ENCODE measurements around the gene GALNT2.

GALNT2 gene

GRCh38 chr1:230066466-230067404 lies at the start of gene GALNT2:
Gene GALNT2 (plus strand): TSS chr1:230067238. CDS start chr1:230067281, 43 bp downstream.
- Histone ChIP-seq H4K20me1 (ENCODE audit: insufficient read depth, low read length) (peaks cover 44% of the 10 kb centered on the region), H3K4me2 (ENCODE audit: insufficient read depth, low read length) (peak within 1 kb of the TSS; percentile 95), H3K9me3 (ENCODE audit: insufficient read depth, low read length, severe bottlenecking) (no peaks in the 10 kb centered on the region), H2AFZ (ENCODE audit: low read depth, low read length) (peak within 1 kb of the TSS; percentile 92), H3K4me3 (ENCODE audit: low read depth in 1 of 2, low read length in 2 of 2) (peak within 1 kb of the TSS; percentile 79), H3K4me1 (ENCODE audit: insufficient read depth, low read length) (peaks cover 41% of the 10 kb centered on the region), H3K27ac (ENCODE audit: low read length) (peak within 1 kb of the TSS; percentile 92), H3K9ac (ENCODE audit: low read depth, low read length) (peak within 1 kb of the TSS; percentile 93), H3K27me3 (ENCODE audit: insufficient read depth, low read length, poor library complexity) (no peaks in the 10 kb centered on the region), H3K36me3 (ENCODE audit: insufficient read depth, low read length) (peaks cover 26% of the 10 kb centered on the region; the same call in 1 of the 2 replicates), H3K79me2 (ENCODE audit: insufficient read depth, low read length) (peaks cover 50% of the 10 kb centered on the region)
- ATAC-seq (ENCODE audit: insufficient read depth, low read depth) (peak; percentile 82), DNase-seq (peak; percentile 95)
- no peak for TF ChIP-seq EZH2 (IDR thresholded peaks at IDR 0.05; ENCODE audit: borderline replicate concordance, low read depth, low read length, severe bottlenecking)
- no peak for TF ChIP-seq CTCF (IDR thresholded peaks at IDR 0.05; ENCODE audit: borderline replicate concordance, extremely low read depth, low read length, poor library complexity, severe bottlenecking)

GRCh38 chr1:230020451-230020850 lies 46.6 kb upstream of the GALNT2 start:
- Histone ChIP-seq H3K9ac (ENCODE audit: low read depth, low read length) (no peak overlapping the region), H3K9me3 (ENCODE audit: insufficient read depth, low read length, severe bottlenecking) (no peaks in the 10 kb centered on the region), H4K20me1 (ENCODE audit: insufficient read depth, low read length) (no peaks in the 10 kb centered on the region), H2AFZ (ENCODE audit: low read depth, low read length) (no peak overlapping the region), H3K4me2 (ENCODE audit: insufficient read depth, low read length) (no peak overlapping the region), H3K27ac (ENCODE audit: low read length) (no peak overlapping the region), H3K4me3 (ENCODE audit: low read depth in 1 of 2, low read length in 2 of 2) (no peak overlapping the region), H3K27me3 (ENCODE audit: insufficient read depth, low read length, poor library complexity) (no peaks in the 10 kb centered on the region), H3K36me3 (ENCODE audit: insufficient read depth, low read length) (no peaks in the 10 kb centered on the region), H3K4me1 (ENCODE audit: insufficient read depth, low read length) (no peaks in the 10 kb centered on the region), H3K79me2 (ENCODE audit: insufficient read depth, low read length) (no peaks in the 10 kb centered on the region)
- no peak for DNase-seq
- no peak for TF ChIP-seq CTCF (IDR thresholded peaks at IDR 0.05; ENCODE audit: borderline replicate concordance, extremely low read depth, low read length, poor library complexity, severe bottlenecking)
- no peak for TF ChIP-seq EZH2 (IDR thresholded peaks at IDR 0.05; ENCODE audit: borderline replicate concordance, low read depth, low read length, severe bottlenecking)
- ATAC-seq (ENCODE audit: insufficient read depth, low read depth): no peak

GRCh38 chr1:230022666-230023380 lies 44.2 kb upstream of the GALNT2 start:
- no peak for ATAC-seq (ENCODE audit: insufficient read depth, low read depth)
- Histone ChIP-seq H3K79me2 (ENCODE audit: insufficient read depth, low read length) (no peaks in the 10 kb centered on the region), H3K4me1 (ENCODE audit: insufficient read depth, low read length) (no peaks in the 10 kb centered on the region), H2AFZ (ENCODE audit: low read depth, low read length) (no peak overlapping the region), H3K9ac (ENCODE audit: low read depth, low read length) (no peak overlapping the region), H3K36me3 (ENCODE audit: insufficient read depth, low read length) (no peaks in the 10 kb centered on the region), H3K4me2 (ENCODE audit: insufficient read depth, low read length) (no peak overlapping the region), H4K20me1 (ENCODE audit: insufficient read depth, low read length) (no peaks in the 10 kb centered on the region), H3K9me3 (ENCODE audit: insufficient read depth, low read length, severe bottlenecking) (peaks cover 2% of the 10 kb centered on the region), H3K4me3 (ENCODE audit: low read depth in 1 of 2, low read length in 2 of 2) (no peak overlapping the region), H3K27ac (ENCODE audit: low read length) (no peak overlapping the region), H3K27me3 (ENCODE audit: insufficient read depth, low read length, poor library complexity) (no peaks in the 10 kb centered on the region)
- no peak for TF ChIP-seq CTCF (IDR thresholded peaks at IDR 0.05; ENCODE audit: borderline replicate concordance, extremely low read depth, low read length, poor library complexity, severe bottlenecking)
- TF ChIP-seq EZH2 (IDR thresholded peaks at IDR 0.05; ENCODE audit: borderline replicate concordance, low read depth, low read length, severe bottlenecking): no peak
- DNase-seq: no peak

Data from DND-41 (cell line).